ENCODE measurements around the gene AKAP13.
"Not testable (repeated sequence)": the region's sequence is repeated elsewhere in the genome, so short reads cannot be mapped to it uniquely, and the experiment has no call there.

AKAP13 gene

DNA sequence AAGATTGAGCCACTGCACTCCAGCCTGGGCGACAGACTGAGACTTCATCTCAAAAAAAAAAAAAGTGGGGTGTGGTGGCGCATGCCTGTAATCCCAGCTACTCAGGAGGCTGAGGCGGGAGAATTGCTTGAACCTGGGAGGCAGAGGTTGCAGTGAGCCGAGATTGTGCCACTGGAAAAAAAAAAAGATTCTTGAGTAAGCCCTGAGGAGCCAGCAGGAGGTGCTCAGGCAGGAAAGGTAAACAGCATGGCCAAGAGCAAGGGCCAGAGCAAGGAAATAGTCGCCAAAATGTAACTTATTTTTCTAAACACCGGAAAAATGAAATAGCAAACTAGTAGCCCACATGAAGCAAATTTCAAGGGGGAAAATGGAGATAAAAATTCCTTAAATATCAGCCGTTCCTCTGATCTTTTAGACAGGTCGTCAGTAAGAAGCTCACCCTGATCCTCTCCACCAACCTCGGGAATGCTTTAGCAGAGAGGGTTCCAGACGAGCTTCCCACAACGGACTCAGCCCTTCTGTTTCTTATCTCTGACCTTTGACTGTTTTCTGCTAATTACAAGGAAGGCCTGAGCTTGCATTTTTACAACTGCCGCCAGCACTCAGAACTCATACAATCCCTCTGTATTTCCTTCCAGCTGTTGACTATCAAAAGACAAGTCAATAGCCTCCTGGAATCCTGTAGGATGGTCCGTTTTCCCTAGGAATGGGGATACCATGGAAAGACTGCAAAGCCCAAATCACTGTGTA lies 45.0 kb upstream of the AKAP13 start:
- TF ChIP-seq CTCF (IDR thresholded peaks at IDR 0.05; ENCODE audit: low read depth, low read length, missing control alignments), result no peak
- no peak overlapping the region for H3K4me3 ChIP-seq (replicated peaks; ENCODE audit: low read depth, low read length)
- DNase-seq (ENCODE audit: extremely low read depth, low read depth), result no peak

- no peak for DNase-seq (ENCODE audit: extremely low read depth, low read depth)
- no peak overlapping the region for H3K4me3 ChIP-seq (replicated peaks; ENCODE audit: low read depth, low read length)
- TF ChIP-seq CTCF (IDR thresholded peaks at IDR 0.05; ENCODE audit: low read depth, low read length, missing control alignments), result no peak
Observed at GRCh38 chr15:85336880-85337279, 43.5 kb upstream of the AKAP13 start.

- H3K4me3 ChIP-seq (replicated peaks; ENCODE audit: low read depth, low read length), result no peak overlapping the region
- TF ChIP-seq CTCF (IDR thresholded peaks at IDR 0.05; ENCODE audit: low read depth, low read length, missing control alignments), result no peak
- no peak for DNase-seq (ENCODE audit: extremely low read depth, low read depth)
Observed at GRCh38 chr15:85337425-85338074, 42.9 kb upstream of the AKAP13 start.

- TF ChIP-seq CTCF (IDR thresholded peaks at IDR 0.05; ENCODE audit: low read depth, low read length, missing control alignments), result no peak
- no peak for DNase-seq (ENCODE audit: extremely low read depth, low read depth)
- no peak overlapping the region for H3K4me3 ChIP-seq (replicated peaks; ENCODE audit: low read depth, low read length)
Observed at GRCh38 chr15:85340321-85340665, 40.1 kb upstream of the AKAP13 start.

DNA sequence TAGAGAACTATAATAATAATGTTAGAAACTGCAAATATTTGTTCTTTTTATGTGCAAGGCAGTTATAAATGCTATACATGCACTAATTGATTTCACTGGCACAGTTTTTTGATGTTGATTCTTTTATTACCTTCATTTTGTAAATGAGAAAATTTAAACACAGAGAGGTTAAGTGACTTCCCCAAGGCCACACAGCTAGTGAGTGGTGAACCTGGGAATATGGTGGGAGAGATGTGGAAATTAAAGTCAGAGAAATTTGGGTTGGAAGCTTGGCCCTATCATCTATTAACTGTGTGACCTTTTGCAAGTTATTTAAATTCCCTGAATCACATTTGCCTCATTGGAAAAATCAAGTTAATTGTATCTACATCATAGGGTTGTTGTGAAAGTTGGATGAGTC lies 39.6 kb upstream of the AKAP13 start:
- TF ChIP-seq CTCF (IDR thresholded peaks at IDR 0.05; ENCODE audit: low read depth, low read length, missing control alignments), result no peak
- H3K4me3 ChIP-seq (replicated peaks; ENCODE audit: low read depth, low read length), result no peak overlapping the region
- DNase-seq (ENCODE audit: extremely low read depth, low read depth), result no peak

DNA sequence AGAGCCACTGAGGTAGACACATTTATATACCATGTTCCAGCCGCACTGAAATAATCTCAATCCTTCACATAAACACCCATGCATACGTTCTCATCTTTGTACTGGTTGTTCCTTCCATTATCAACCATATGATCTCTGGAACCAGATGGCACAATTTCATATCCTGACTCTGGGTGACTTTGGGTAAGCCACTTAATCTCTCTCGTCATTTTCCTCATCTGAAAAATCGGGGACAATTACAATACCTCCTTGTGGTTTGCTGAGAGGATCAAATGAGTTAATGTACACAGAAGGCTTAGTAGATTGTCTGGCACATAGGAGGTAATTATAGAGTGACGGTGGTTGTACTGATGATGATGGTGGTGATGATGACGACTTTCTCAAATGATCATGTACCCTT lies 38.2 kb upstream of the AKAP13 start:
- not testable (repeated sequence) for DNase-seq (ENCODE audit: extremely low read depth, low read depth); H3K4me3 ChIP-seq (replicated peaks; ENCODE audit: low read depth, low read length)

GRCh38 chr15:85343443-85343842 lies 37.0 kb upstream of the AKAP13 start:
- not testable (repeated sequence) for H3K4me3 ChIP-seq (replicated peaks; ENCODE audit: low read depth, low read length); DNase-seq (ENCODE audit: extremely low read depth, low read depth)

- DNase-seq (ENCODE audit: extremely low read depth, low read depth), result not testable (repeated sequence)
Observed at GRCh38 chr15:85344241-85344640, 36.2 kb upstream of the AKAP13 start.

GRCh38 chr15:85344653-85345114 lies 35.7 kb upstream of the AKAP13 start:
- not testable (repeated sequence) for H3K4me3 ChIP-seq (replicated peaks; ENCODE audit: low read depth, low read length); DNase-seq (ENCODE audit: extremely low read depth, low read depth)

More at GRCh38 chr15:85344241-85344640, 36.2 kb upstream of the AKAP13 start:
- not testable (repeated sequence) for H3K4me3 ChIP-seq (replicated peaks; ENCODE audit: low read depth, low read length)

- DNase-seq (ENCODE audit: extremely low read depth, low read depth); H3K4me3 ChIP-seq (replicated peaks; ENCODE audit: low read depth, low read length): not testable (repeated sequence)
Observed at GRCh38 chr15:85345196-85345918, 35.0 kb upstream of the AKAP13 start.

- DNase-seq (ENCODE audit: extremely low read depth, low read depth), result not testable (repeated sequence)
Observed at GRCh38 chr15:85346462-85347084, 33.8 kb upstream of the AKAP13 start.

More at GRCh38 chr15:85346462-85347084, 33.8 kb upstream of the AKAP13 start:
- H3K4me3 ChIP-seq (replicated peaks; ENCODE audit: low read depth, low read length), result not testable (repeated sequence)
